ENCODE measurements around the gene DACH2. TPM values are rescaled to one million over a fixed set of nuclear protein-coding genes. Genes with fewer than 3 reads are reported as not detected.

Gene DACH2
- total RNA-seq, 2 donors from 2014 or later = not detected

- Histone ChIP-seq H3K4me1 (no peaks in the 10 kb centered on the region), H3K27me3 (no peaks in the 10 kb centered on the region), H3K9me3 (no peaks in the 10 kb centered on the region), H3K27ac (no peak overlapping the region), H3K36me3 (no peaks in the 10 kb centered on the region), H3K4me3 (no peak overlapping the region)
- no peak for TF ChIP-seq CTCF (IDR thresholded peaks at IDR 0.05)
- DNase-seq (ENCODE audit: low spot score) = no peak
Observed at GRCh38 chrX:86295293-86295692, 147.0 kb downstream of the DACH2 start.

GRCh38 chrX:86322913-86323312 lies 174.7 kb downstream of the DACH2 start:
- Histone ChIP-seq H3K4me3 (no peak overlapping the region), H3K9me3 (peaks cover 0 to 21% of the 10 kb centered on the region in 2 donors), H3K36me3 (no peaks in the 10 kb centered on the region), H3K27me3 (no peaks in the 10 kb centered on the region), H3K27ac (no peak overlapping the region), H3K4me1 (no peaks in the 10 kb centered on the region)
- DNase-seq (ENCODE audit: low spot score) = no peak
- no peak for TF ChIP-seq CTCF (IDR thresholded peaks at IDR 0.05)

GRCh38 chrX:86329174-86329573 lies 180.9 kb downstream of the DACH2 start:
- Histone ChIP-seq H3K36me3 (no peaks in the 10 kb centered on the region), H3K9me3 (no peaks in the 10 kb centered on the region), H3K27ac (no peak overlapping the region), H3K27me3 (no peaks in the 10 kb centered on the region), H3K4me1 (no peaks in the 10 kb centered on the region), H3K4me3 (no peak overlapping the region)
- TF ChIP-seq CTCF (IDR thresholded peaks at IDR 0.05) = no peak
- no peak for DNase-seq (ENCODE audit: low spot score)

- H3K27me3 ChIP-seq = no peaks in the 10 kb centered on the region
- no peaks in the 10 kb centered on the region for H3K9me3 ChIP-seq
- H3K27ac ChIP-seq = no peak overlapping the region
- TF ChIP-seq CTCF (IDR thresholded peaks at IDR 0.05) = no peak
- no peaks in the 10 kb centered on the region for H3K36me3 ChIP-seq
- no peak overlapping the region for H3K4me3 ChIP-seq
- no peaks in the 10 kb centered on the region for H3K4me1 ChIP-seq
- no peak for DNase-seq (ENCODE audit: low spot score)
Observed at GRCh38 chrX:86348669-86349068, 200.4 kb downstream of the DACH2 start.

GRCh38 chrX:86349115-86349514 lies 200.9 kb downstream of the DACH2 start:
- Histone ChIP-seq H3K27ac (no peak overlapping the region), H3K9me3 (no peaks in the 10 kb centered on the region), H3K36me3 (no peaks in the 10 kb centered on the region), H3K27me3 (no peaks in the 10 kb centered on the region), H3K4me1 (no peaks in the 10 kb centered on the region), H3K4me3 (no peak overlapping the region)
- TF ChIP-seq CTCF (IDR thresholded peaks at IDR 0.05) = no peak
- no peak for DNase-seq (ENCODE audit: low spot score)

GRCh38 chrX:86369847-86370630 lies 221.8 kb downstream of the DACH2 start:
- no peak overlapping the region for H3K27ac ChIP-seq
- H3K4me3 ChIP-seq = no peak overlapping the region
- no peaks in the 10 kb centered on the region for H3K4me1 ChIP-seq
- no peaks in the 10 kb centered on the region for H3K9me3 ChIP-seq
- H3K36me3 ChIP-seq = no peaks in the 10 kb centered on the region
- DNase-seq (ENCODE audit: low spot score) = no peak
- H3K27me3 ChIP-seq = no peaks in the 10 kb centered on the region
- TF ChIP-seq CTCF (IDR thresholded peaks at IDR 0.05) = no peak
